Central memory CD8-positive, alpha-beta T cell (primary cell): ENCODE measurements around the gene GALNT10.

Experiments used
- ATAC-seq: fragments of 150-1000 bp; cut with Tn5 transposase; replicated peaks from 2 replicates; pipeline ENCODE4 v1.10.0; 2022; ENCODE audit warnings: mild to moderate bottlenecking, moderate FRiP score, moderate number of reproducible peaks; ENCODE audit not compliant: poor library complexity, severe bottlenecking; ENCODE audit errors: extremely low read depth
- DNase-seq, 2 donors: peaks; one replicate each; pipeline ENCODE4 v3.0.0; 2021; ENCODE audit warnings: low spot score in 2 of 2
- H3K27ac Mint-ChIP-seq: one replicate; pipeline ENCODE4 v1.8.0; 2022; ENCODE audit warnings: low read depth, mild to moderate bottlenecking, moderate library complexity, mixed read lengths
- H3K27me3 Mint-ChIP-seq: one replicate; pipeline ENCODE4 v1.8.0; 2022; ENCODE audit warnings: mixed read lengths
- H3K36me3 Mint-ChIP-seq: one replicate; pipeline ENCODE4 v1.8.0; 2022; ENCODE audit warnings: mild to moderate bottlenecking, moderate library complexity, mixed read lengths; ENCODE audit not compliant: insufficient read depth
- H3K4me1 Mint-ChIP-seq: one replicate; pipeline ENCODE4 v1.8.0; 2022; ENCODE audit warnings: mixed read lengths
- H3K4me3 Mint-ChIP-seq: one replicate; pipeline ENCODE4 v1.8.0; 2022; ENCODE audit warnings: mild to moderate bottlenecking, moderate library complexity, mixed read lengths
- H3K9me3 Mint-ChIP-seq: one replicate; pipeline ENCODE4 v1.8.0; 2022; ENCODE audit warnings: mixed read lengths

The GALNT10 gene

GRCh38 chr5:154308443-154309370 lies 118.2 kb downstream of the GALNT10 start:
- Mint-ChIP-seq H3K9me3 (peaks cover 11% of the 10 kb centered on the region), H3K27ac (no peak overlapping the region), H3K27me3 (no peaks in the 10 kb centered on the region), H3K36me3 (peaks cover 3% of the 10 kb centered on the region), H3K4me3 (no peak overlapping the region), H3K4me1 (peaks cover 38% of the 10 kb centered on the region)
- DNase-seq (no peak), ATAC-seq (no peak)

GRCh38 chr5:154309371-154309745 lies 118.8 kb downstream of the GALNT10 start:
- ATAC-seq, result no peak

DNA sequence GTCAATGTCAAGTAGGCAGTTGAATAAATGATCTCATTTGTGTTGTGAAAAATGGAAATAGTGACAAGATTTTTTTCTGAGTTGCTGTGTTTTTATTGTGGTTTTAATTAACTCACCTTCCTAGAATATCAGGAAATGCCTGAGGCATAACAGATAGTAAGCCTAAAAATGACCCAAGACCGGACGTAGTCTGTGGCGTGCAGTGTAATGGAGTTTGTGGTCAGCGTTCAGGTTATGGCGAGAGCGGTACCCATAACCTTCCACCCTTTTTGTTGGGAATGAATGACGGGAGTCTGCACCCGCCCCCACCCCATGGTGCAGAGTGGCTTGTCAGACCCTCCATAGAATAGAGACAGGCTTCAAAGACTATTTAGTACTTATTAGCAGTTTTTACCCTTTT lies 119.3 kb downstream of the GALNT10 start:
- Mint-ChIP-seq H3K4me3 (no peak overlapping the region), H3K27ac (no peak overlapping the region), H3K9me3 (peaks cover 3% of the 10 kb centered on the region), H3K4me1 (peaks cover 40% of the 10 kb centered on the region), H3K27me3 (no peaks in the 10 kb centered on the region), H3K36me3 (peaks cover 3% of the 10 kb centered on the region)
- ATAC-seq (no peak), DNase-seq (no peak)

More at GRCh38 chr5:154309371-154309745, 118.8 kb downstream of the GALNT10 start:
- no peak for DNase-seq
- no peak overlapping the region for H3K4me3 Mint-ChIP-seq
- no peak overlapping the region for H3K27ac Mint-ChIP-seq
- H3K36me3 Mint-ChIP-seq, result peaks cover 3% of the 10 kb centered on the region
- H3K9me3 Mint-ChIP-seq, result peaks cover 7% of the 10 kb centered on the region
- peaks cover 40% of the 10 kb centered on the region for H3K4me1 Mint-ChIP-seq
- no peaks in the 10 kb centered on the region for H3K27me3 Mint-ChIP-seq

- peaks cover 5% of the 10 kb centered on the region for H3K36me3 Mint-ChIP-seq
- peaks cover 40% of the 10 kb centered on the region for H3K4me1 Mint-ChIP-seq
- no peak overlapping the region for H3K4me3 Mint-ChIP-seq
- H3K27me3 Mint-ChIP-seq, result no peaks in the 10 kb centered on the region
- no peak overlapping the region for H3K27ac Mint-ChIP-seq
- ATAC-seq (no peak), DNase-seq (no peak)
- no peaks in the 10 kb centered on the region for H3K9me3 Mint-ChIP-seq
Observed at GRCh38 chr5:154311362-154311761, 120.8 kb downstream of the GALNT10 start.

DNA sequence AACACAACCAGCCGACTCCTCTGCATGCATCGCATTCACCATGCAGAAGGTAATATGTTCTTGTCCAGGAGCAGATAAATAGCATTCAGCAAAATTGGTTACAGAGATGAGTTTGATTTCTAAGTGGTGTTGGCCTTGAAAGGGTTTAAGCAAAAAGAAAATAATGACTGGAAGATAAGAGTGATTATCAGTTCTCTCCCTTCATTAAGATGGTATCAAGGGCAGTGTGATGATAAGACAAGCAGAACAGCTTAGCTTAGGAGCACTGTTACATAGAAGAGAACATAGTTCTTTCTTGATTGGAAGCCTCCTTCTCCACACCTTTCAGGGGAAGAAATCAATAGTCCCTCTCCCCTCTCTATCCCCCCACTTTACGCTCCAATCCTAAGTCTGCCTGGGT lies 121.5 kb downstream of the GALNT10 start:
- peaks cover 37% of the 10 kb centered on the region for H3K4me1 Mint-ChIP-seq
- no peak overlapping the region for H3K4me3 Mint-ChIP-seq
- H3K27me3 Mint-ChIP-seq, result no peaks in the 10 kb centered on the region
- ATAC-seq (no peak), DNase-seq (no peak)
- H3K36me3 Mint-ChIP-seq, result peaks cover 6% of the 10 kb centered on the region
- no peak overlapping the region for H3K27ac Mint-ChIP-seq
- H3K9me3 Mint-ChIP-seq, result no peaks in the 10 kb centered on the region

DNA sequence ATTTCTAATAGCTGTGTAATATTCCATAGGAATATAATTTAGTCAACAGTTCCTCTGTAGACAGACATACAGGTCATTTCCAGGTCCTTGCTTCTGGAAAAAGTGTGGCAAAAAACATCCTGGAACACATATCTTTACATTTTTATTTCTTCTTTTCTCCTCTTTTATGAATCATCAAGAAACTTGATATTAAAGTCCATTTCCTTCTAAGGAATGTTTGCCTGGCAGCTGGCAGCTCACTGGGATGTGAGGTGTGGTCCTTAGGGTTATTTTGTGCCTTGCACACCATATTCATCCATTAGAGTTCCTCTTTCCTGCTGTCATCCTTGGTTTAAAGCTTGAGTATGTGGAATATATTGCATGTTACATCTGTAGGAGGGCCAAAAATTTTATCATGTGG lies 122.0 kb downstream of the GALNT10 start:
- no peaks in the 10 kb centered on the region for H3K27me3 Mint-ChIP-seq
- DNase-seq (no peak), ATAC-seq (no peak)
- H3K27ac Mint-ChIP-seq, result peak overlapping the region; percentile 47
- H3K4me1 Mint-ChIP-seq, result peaks cover 42% of the 10 kb centered on the region
- H3K4me3 Mint-ChIP-seq, result no peak overlapping the region
- peaks cover 6% of the 10 kb centered on the region for H3K36me3 Mint-ChIP-seq
- H3K9me3 Mint-ChIP-seq, result no peaks in the 10 kb centered on the region

GRCh38 chr5:154313360-154314017 lies 123.0 kb downstream of the GALNT10 start:
- ATAC-seq (no peak), DNase-seq (no peak)
- Mint-ChIP-seq H3K27me3 (no peaks in the 10 kb centered on the region), H3K4me1 (peaks cover 47% of the 10 kb centered on the region), H3K27ac (peak overlapping the region; percentile 47), H3K9me3 (no peaks in the 10 kb centered on the region), H3K4me3 (no peak overlapping the region), H3K36me3 (peaks cover 6% of the 10 kb centered on the region)

GRCh38 chr5:154315196-154315595 lies 124.7 kb downstream of the GALNT10 start:
- no peaks in the 10 kb centered on the region for H3K27me3 Mint-ChIP-seq
- ATAC-seq (no peak), DNase-seq (no peak)
- peaks cover 39% of the 10 kb centered on the region for H3K4me1 Mint-ChIP-seq
- H3K4me3 Mint-ChIP-seq, result no peak overlapping the region
- no peak overlapping the region for H3K27ac Mint-ChIP-seq
- H3K9me3 Mint-ChIP-seq, result no peaks in the 10 kb centered on the region
- peaks cover 5% of the 10 kb centered on the region for H3K36me3 Mint-ChIP-seq

DNA sequence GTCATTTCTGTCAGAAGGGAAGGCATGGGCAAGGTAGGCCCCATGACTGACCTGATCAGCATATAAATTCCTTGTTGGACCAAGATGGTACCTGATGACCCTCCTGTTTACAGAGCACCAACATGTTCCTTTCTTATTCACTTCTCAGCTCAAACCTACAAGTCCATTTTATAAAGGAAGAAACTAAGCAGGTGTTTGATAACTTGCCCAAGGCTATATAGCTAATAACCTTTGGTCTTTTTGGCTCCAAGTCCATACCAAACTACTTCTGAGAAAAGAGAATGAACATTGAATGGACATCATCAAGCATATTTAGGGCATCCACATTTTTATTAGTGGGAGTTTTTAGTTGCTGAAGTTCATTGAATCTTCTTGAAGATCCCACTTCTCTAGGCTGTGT lies 125.2 kb downstream of the GALNT10 start:
- Mint-ChIP-seq H3K4me1 (peaks cover 38% of the 10 kb centered on the region), H3K27me3 (no peaks in the 10 kb centered on the region), H3K4me3 (no peak overlapping the region), H3K27ac (no peak overlapping the region), H3K9me3 (no peaks in the 10 kb centered on the region), H3K36me3 (peaks cover 5% of the 10 kb centered on the region)
- no peak for ATAC-seq
- DNase-seq, result no peak

GRCh38 chr5:154316223-154316935 lies 125.8 kb downstream of the GALNT10 start:
- no peak overlapping the region for H3K4me3 Mint-ChIP-seq
- H3K27ac Mint-ChIP-seq, result no peak overlapping the region
- no peaks in the 10 kb centered on the region for H3K9me3 Mint-ChIP-seq
- no peak for DNase-seq
- peaks cover 38% of the 10 kb centered on the region for H3K4me1 Mint-ChIP-seq
- no peaks in the 10 kb centered on the region for H3K27me3 Mint-ChIP-seq
- H3K36me3 Mint-ChIP-seq, result peaks cover 5% of the 10 kb centered on the region
- no peak for ATAC-seq

DNA sequence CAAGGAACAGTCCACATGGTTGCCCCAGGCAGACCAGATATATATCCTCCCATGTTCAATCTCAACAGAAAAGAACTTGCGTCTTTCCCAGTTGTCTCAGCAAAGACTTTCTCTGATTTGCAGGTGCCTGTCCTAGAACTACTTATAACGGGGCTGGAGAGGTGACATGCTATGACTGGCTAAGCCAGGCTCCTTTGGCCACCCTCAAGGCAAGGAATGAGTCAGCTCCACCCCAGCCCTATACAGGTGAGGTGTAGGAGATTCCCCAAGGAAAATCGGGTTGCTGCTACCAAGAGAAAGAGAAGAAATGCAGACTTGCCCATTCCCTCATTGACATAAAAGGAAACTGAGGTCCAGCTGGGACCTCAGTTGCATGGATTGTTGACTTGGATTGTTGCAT lies 127.4 kb downstream of the GALNT10 start:
- peaks cover 5% of the 10 kb centered on the region for H3K36me3 Mint-ChIP-seq
- no peak for DNase-seq
- no peak for ATAC-seq
- no peak overlapping the region for H3K27ac Mint-ChIP-seq
- H3K4me1 Mint-ChIP-seq, result peaks cover 25% of the 10 kb centered on the region
- no peaks in the 10 kb centered on the region for H3K9me3 Mint-ChIP-seq
- H3K4me3 Mint-ChIP-seq, result no peak overlapping the region
- no peaks in the 10 kb centered on the region for H3K27me3 Mint-ChIP-seq

- Mint-ChIP-seq H3K27me3 (no peaks in the 10 kb centered on the region), H3K9me3 (no peaks in the 10 kb centered on the region), H3K4me3 (no peak overlapping the region), H3K36me3 (peaks cover 5% of the 10 kb centered on the region), H3K27ac (no peak overlapping the region), H3K4me1 (peaks cover 23% of the 10 kb centered on the region)
- DNase-seq, result no peak
- ATAC-seq, result no peak
Observed at GRCh38 chr5:154318691-154319090, 128.2 kb downstream of the GALNT10 start.
